IMR-90 (cell line): ENCODE measurements around the gene VEGFC. TPM values are rescaled to one million over a fixed set of nuclear protein-coding genes. Genes with fewer than 3 reads are reported as not detected.

Experiments used
- ATAC-seq: fragments of 200-7000 bp; cut with Tn5 transposase; 2 replicates; pipeline ENCODE4 v1.9.1; 2020; ENCODE audit warnings: low read depth, mild to moderate bottlenecking, moderate library complexity
- BruUV-seq: library from RNA; stranded (reverse); fragments of 400-500 nt; replicated peaks from 2 replicates; lab custom pipeline; 2021; lab: Mats Ljungman, UMichigan
- CTCF ChIA-PET: fragments of 300-600 bp; formaldehyde crosslinking; extraction: SDS; loops from one replicate; lab custom pipeline; 2021; ENCODE audit warnings: antibody characterized with exemption; lab: Yijun Ruan, JAX
- POLR2A ChIA-PET: fragments of 300-600 bp; sonication (Branson Sonifier 250); formaldehyde crosslinking; loops from one replicate; lab custom pipeline; 2022; ENCODE audit warnings: antibody characterized with exemption; ENCODE audit not compliant: unreplicated experiment; lab: Charles Lee
- DNase-seq: peaks from one replicate; pipeline ENCODE4 v3.0.0; 2013
- H2AFZ ChIP-seq: replicated peaks from 2 replicates; pipeline ENCODE3; 2013; ENCODE audit warnings: low read length, mild to moderate bottlenecking; ENCODE audit not compliant: poor library complexity
- H2AK5ac ChIP-seq: 2 replicates; pipeline ENCODE4 v1.6.1; 2013; ENCODE audit warnings: low read depth, low read length, inconsistent platforms
- H2AK9ac ChIP-seq: replicated peaks from 2 replicates; pipeline ENCODE3; 2013; ENCODE audit warnings: mild to moderate bottlenecking, low read depth, low read length, moderate library complexity; ENCODE audit not compliant: poor library complexity
- H2BK120ac ChIP-seq: 2 replicates; pipeline ENCODE4 v1.6.1; 2013; ENCODE audit warnings: low read depth, low read length, inconsistent platforms
- H2BK15ac ChIP-seq: 3 replicates; pipeline ENCODE4 v1.6.1; 2013; ENCODE audit warnings: low read depth, low read length, inconsistent platforms
- H2BK20ac ChIP-seq: 2 replicates; pipeline ENCODE4 v1.6.1; 2013; ENCODE audit warnings: low read depth, mild to moderate bottlenecking, inconsistent platforms, low read length, moderate library complexity
- H2BK5ac ChIP-seq: 2 replicates; pipeline ENCODE4 v1.6.1; 2013; ENCODE audit warnings: mild to moderate bottlenecking, low read depth, low read length, inconsistent platforms; ENCODE audit not compliant: poor library complexity, severe bottlenecking
- H3K14ac ChIP-seq: replicated peaks from 2 replicates; pipeline ENCODE4 v1.6.1; 2013; ENCODE audit warnings: low read depth, low read length, inconsistent platforms
- H3K18ac ChIP-seq: 2 replicates; pipeline ENCODE4 v1.6.1; 2013; ENCODE audit warnings: low read depth, low read length, control low read depth
- H3K23ac ChIP-seq: 2 replicates; pipeline ENCODE4 v1.6.1; 2013; ENCODE audit warnings: low read depth, low read length, inconsistent platforms
- H3K27ac ChIP-seq: 2 replicates; pipeline ENCODE4 v1.5.1; 2013; ENCODE audit warnings: mild to moderate bottlenecking, control low read depth, low read length; ENCODE audit not compliant: insufficient read depth
- H3K27me3 ChIP-seq: 2 replicates; pipeline ENCODE4 v1.6.1; 2013; ENCODE audit warnings: low read length; ENCODE audit not compliant: control insufficient read depth, insufficient read depth
- H3K36me3 ChIP-seq: 2 replicates; pipeline ENCODE4 v1.6.1; 2013; ENCODE audit warnings: low read length, mixed read lengths; ENCODE audit not compliant: control insufficient read depth, insufficient read depth
- H3K4ac ChIP-seq: 2 replicates; pipeline ENCODE4 v1.6.1; 2013; ENCODE audit warnings: low read depth, low read length, inconsistent platforms
- H3K4me1 ChIP-seq: 2 replicates; pipeline ENCODE4 v1.6.1; 2013; ENCODE audit warnings: low read length, mixed read lengths; ENCODE audit not compliant: control insufficient read depth, insufficient read depth
- H3K4me2 ChIP-seq: 2 replicates; pipeline ENCODE4 v1.6.1; 2013; ENCODE audit warnings: low read depth, mild to moderate bottlenecking, control low read depth, low read length, moderate library complexity
- H3K4me3 ChIP-seq: 2 replicates; pipeline ENCODE4 v1.5.1; 2013; ENCODE audit warnings: low read depth, mild to moderate bottlenecking, control low read depth, low read length, moderate library complexity; ENCODE audit not compliant: insufficient read depth
- H3K56ac ChIP-seq: 2 replicates; pipeline ENCODE4 v1.6.1; 2013; ENCODE audit warnings: low read length, inconsistent platforms; ENCODE audit not compliant: insufficient read depth; ENCODE audit errors: extremely low read depth
- H3K79me1 ChIP-seq, 2 experiments: 2 replicates each; pipeline ENCODE4 v1.6.1; 2013; ENCODE audit warnings: low read length in 2 of 2, inconsistent platforms in 1 of 2, low read depth in 1 of 2
- H3K9ac ChIP-seq: 2 replicates; pipeline ENCODE4 v1.6.1; 2013; ENCODE audit warnings: low read depth, low read length, control low read depth
- H3K9me1 ChIP-seq: 2 replicates; pipeline ENCODE4 v1.6.1; 2013; ENCODE audit warnings: low read length, inconsistent platforms; ENCODE audit not compliant: insufficient read depth
- H3K9me3 ChIP-seq: 2 replicates; pipeline ENCODE4 v1.6.1; 2013; ENCODE audit warnings: low read length; ENCODE audit not compliant: control insufficient read depth, insufficient read depth
- H4K20me1 ChIP-seq: 2 replicates; pipeline ENCODE4 v1.6.1; 2013; ENCODE audit warnings: low read length, inconsistent platforms; ENCODE audit not compliant: insufficient read depth
- H4K5ac ChIP-seq: 2 replicates; pipeline ENCODE4 v1.6.1; 2013; ENCODE audit warnings: mild to moderate bottlenecking, low read depth, low read length, control low read depth
- H4K8ac ChIP-seq, 2 experiments: 2 replicates each; pipeline ENCODE4 v1.6.1; 2013; ENCODE audit warnings: low read depth in 2 of 2, low read length in 2 of 2, control low read depth in 1 of 2, inconsistent platforms in 1 of 2
- H4K91ac ChIP-seq: 2 replicates; pipeline ENCODE4 v1.6.1; 2013; ENCODE audit warnings: low read depth, low read length, inconsistent platforms; ENCODE audit not compliant: insufficient read depth
- CEBPB ChIP-seq: IDR thresholded peaks from 2 replicates; pipeline ENCODE4 v1.6.1; 2012; ENCODE audit warnings: low read depth, low read length, improper control_type of control experiment
- FOS ChIP-seq: fragments of 150-350 bp; IDR thresholded peaks from 2 replicates; pipeline ENCODE4 v1.6.1; 2016; ENCODE audit warnings: low read depth, low read length
- MXI1 ChIP-seq: IDR thresholded peaks from 2 replicates; pipeline ENCODE4 v1.6.1; 2012; ENCODE audit warnings: low read depth, mild to moderate bottlenecking, low read length, moderate library complexity, borderline replicate concordance
- NFE2L2 ChIP-seq: fragments of 150-350 bp; IDR thresholded peaks from 2 replicates; pipeline ENCODE4 v1.6.1; 2016; ENCODE audit warnings: low read depth, mild to moderate bottlenecking, low read length
- POLR2A ChIP-seq: IDR thresholded peaks from 2 replicates; pipeline ENCODE4 v1.6.1; 2012; ENCODE audit warnings: mild to moderate bottlenecking, low read depth, low read length
- RAD21 ChIP-seq: IDR thresholded peaks from 2 replicates; pipeline ENCODE4 v1.6.1; 2012; ENCODE audit warnings: low read length, improper control_type of control experiment
- dilution Hi-C: fragments of 300-500 bp; cut with HindIII; formaldehyde crosslinking; loops from one replicate; pipeline ENCODE4 v1.14.3; 2018; ENCODE audit warnings: low sequenced_read_pairs; ENCODE audit not compliant: unreplicated experiment
- in situ Hi-C: fragments of 300-500 bp; cut with MboI; formaldehyde crosslinking; loops from 3 replicates; pipeline ENCODE4 v1.14.3; 2019; ENCODE audit warnings: low sequenced_read_pairs, inconsistent platforms, mixed read lengths
- intact Hi-C: fragments of 100-400 bp; cut with micrococcal nuclease; formaldehyde crosslinking; loops from 2 replicates; pipeline ENCODE4 v1.10.0; 2022
- polyA plus RNA-seq, 3 experiments: library from polyadenylated mRNA; depleted of rRNA; stranded (reverse); fragments of >200 nt; gene quantifications; 2 replicates each; pipeline ENCODE4 v1.2.3, GENCODE V29; 2012; ENCODE audit warnings: low replicate concordance in 1 of 3
- total RNA-seq: library from RNA; depleted of rRNA; stranded (reverse); fragments of >200 nt; gene quantifications from 2 replicates; pipeline ENCODE4 v1.2.3, GENCODE V29; 2012

Gene VEGFC
- total and polyA plus RNA-seq, 2 of the 4 experiments (the other 2 are of a cell fraction), result 22.9 to 49.7 TPM

DNA sequence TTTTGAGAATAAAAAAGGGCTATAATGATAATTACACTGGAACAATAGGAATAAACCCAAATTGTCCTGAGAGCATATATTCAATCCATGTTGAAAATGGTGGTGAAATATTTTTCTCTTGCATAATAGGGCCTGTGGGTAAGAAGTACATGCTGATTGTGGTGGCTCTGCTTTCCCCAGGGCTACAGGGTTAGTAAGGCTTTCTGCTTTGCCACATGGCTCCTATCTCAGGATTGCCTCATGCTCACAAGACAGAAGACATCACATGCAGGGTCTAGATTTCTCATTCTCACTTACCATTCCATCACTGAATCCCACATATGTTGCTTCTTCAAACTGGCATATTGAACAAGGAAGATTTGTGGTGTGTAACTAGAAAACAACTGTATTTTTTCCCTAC lies 12.4 kb upstream of the VEGFC start:
- POLR2A ChIA-PET, result interaction anchor here (0.5 kb wide), 1 partner anchor 13 kb away, joined by 3 read pairs; no protein-coding TSS in a partner anchor
- Histone ChIP-seq H2BK20ac (no peak overlapping the region), H3K79me1 (no peaks in the 10 kb centered on the region), H3K4ac (peak overlapping the region; percentile 6; the same call in 1 of the 2 replicates), H4K5ac (no peak overlapping the region), H3K27me3 (no peaks in the 10 kb centered on the region), H2AK9ac (no peak overlapping the region), H3K9me3 (peaks cover 4% of the 10 kb centered on the region; the same call in 1 of the 2 replicates), H3K18ac (peak overlapping the region; percentile 17; the same call in 1 of the 2 replicates), H2AK5ac (0 out of 2 replicates have a peak overlapping the region, but pooled peaks have one; percentile 4), H3K56ac (no peak overlapping the region), H2BK5ac (no peak overlapping the region), H2BK15ac (peak overlapping the region; percentile 19; the same call in 2 of the 3 replicates), H3K9ac (no peak overlapping the region), H3K4me1 (no peaks in the 10 kb centered on the region), H4K91ac (no peak overlapping the region), H3K14ac (0 out of 2 replicates have a peak overlapping the region, but pooled peaks have one; percentile 25), H3K9me1 (no peaks in the 10 kb centered on the region), H3K36me3 (no peaks in the 10 kb centered on the region), H3K4me2 (no peak overlapping the region), H3K4me3 (no peak overlapping the region), H4K8ac (peak overlapping the region in 1 of 2 experiments; percentile 35; a peak in 1 of 4 replicates), H3K23ac (no peak overlapping the region), H2BK120ac (no peak overlapping the region), H3K27ac (no peak overlapping the region), H4K20me1 (no peaks in the 10 kb centered on the region), H2AFZ (no peak overlapping the region)
- no TSS peak for BruUV-seq
- dilution Hi-C loops (no loop called here), in situ Hi-C loops (no loop called here), intact Hi-C loops (no loop called here)
- TF ChIP-seq CEBPB (peak; percentile 55; the same call in 1 of the 2 replicates), MXI1 (0 out of 2 replicates have a peak, but pooled peaks have one; percentile 40), POLR2A (no peak), FOS (no peak), NFE2L2 (no peak), RAD21 (no peak)
- peak; percentile 66 for DNase-seq
- ATAC-seq, result no peak
- CTCF ChIA-PET, result no interaction called here
